Measurements from ENCODE around the gene POU2F3. TPM values are rescaled to one million over a fixed set of nuclear protein-coding genes. Genes with fewer than 3 reads are reported as not detected.

The POU2F3 gene
- total and polyA plus RNA-seq, 2 of the 13 experiments (the other 11 are each of a cell fraction or from before 2014, with no cell fraction given) = not detected

- TF ChIP-seq GMEB1 (CRISPR knock-in tag; IDR thresholded peaks at IDR 0.05; ENCODE audit: borderline replicate concordance) = no peak
- no peak for TF ChIP-seq SMAD3 (CRISPR knock-in tag; IDR thresholded peaks at IDR 0.05)
- no peak for TF ChIP-seq ZSCAN21 (CRISPR knock-in tag; IDR thresholded peaks at IDR 0.05; ENCODE audit: borderline replicate concordance)
- TF ChIP-seq ARNT2 (CRISPR knock-in tag; IDR thresholded peaks at IDR 0.05; ENCODE audit: low read depth) = no peak
- TF ChIP-seq NONO (IDR thresholded peaks at IDR 0.05) = no peak
- TF ChIP-seq NONO (CRISPR knock-in tag; conservative IDR thresholded peaks at IDR 0.05) = no peak
- TF ChIP-seq ZNF773 (CRISPR knock-in tag; IDR thresholded peaks at IDR 0.05; ENCODE audit: borderline replicate concordance) = no peak
- no peak for TF ChIP-seq BRD4 (CRISPR knock-in tag; IDR thresholded peaks at IDR 0.05)
- TF ChIP-seq MIER2 (CRISPR knock-in tag; IDR thresholded peaks at IDR 0.05) = no peak
- TF ChIP-seq RAD51 (IDR thresholded peaks at IDR 0.05; ENCODE audit: borderline replicate concordance) = no peak
- TF ChIP-seq HNRNPLL (IDR thresholded peaks at IDR 0.05; ENCODE audit: low read depth, low read length, poor library complexity, severe bottlenecking) = no peak
- TF ChIP-seq ZNF460 (CRISPR knock-in tag; IDR thresholded peaks at IDR 0.05; ENCODE audit: borderline replicate concordance) = no peak
- no peak for TF ChIP-seq ZNF484 (CRISPR knock-in tag; IDR thresholded peaks at IDR 0.05; ENCODE audit: borderline replicate concordance, low read depth)
- TF ChIP-seq REL (CRISPR knock-in tag; conservative IDR thresholded peaks at IDR 0.05) = no peak
Observed at GRCh38 chr11:120334894-120335462, 95.0 kb downstream of the POU2F3 start (continued).
